Measurements from ENCODE around the gene RIC8B.

The RIC8B gene

DNA sequence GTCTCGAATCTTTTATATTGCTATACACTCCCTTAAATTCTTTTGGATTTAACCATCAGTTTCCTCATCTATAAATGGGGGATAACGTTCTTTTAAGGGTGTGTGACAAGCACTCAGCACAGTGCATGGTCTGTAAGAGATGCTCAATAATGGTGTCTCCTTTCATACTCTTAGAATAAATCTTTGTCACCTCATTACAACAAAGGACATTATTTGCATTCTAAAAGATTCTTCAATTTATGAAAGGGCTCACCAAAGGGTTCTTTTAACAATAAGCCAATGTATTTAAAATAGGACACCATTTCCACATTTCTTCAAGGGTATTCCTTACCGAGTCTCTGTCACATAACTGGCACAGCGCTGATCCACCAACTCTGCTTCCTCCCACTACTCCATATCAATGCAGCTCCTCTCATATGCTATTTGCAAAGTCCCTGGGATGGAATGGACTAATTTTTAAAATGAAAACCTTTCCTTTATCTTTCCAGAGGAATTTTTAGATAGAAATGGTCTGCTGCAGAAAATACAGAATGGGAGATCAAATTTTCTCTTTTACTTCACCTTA is 29.2 kb upstream of the RIC8B start:
- H3K27ac Mint-ChIP-seq = no peak overlapping the region
- DNase-seq (no peak), ATAC-seq (replicated peaks) (no peak)
- H3K4me1 Mint-ChIP-seq = peaks cover 5 to 8% of the 10 kb centered on the region in 2 donors
- H3K36me3 Mint-ChIP-seq = no peaks in the 10 kb centered on the region
- peaks cover 24 to 40% of the 10 kb centered on the region in 2 donors for H3K27me3 Mint-ChIP-seq
- H3K9me3 Mint-ChIP-seq = no peaks in the 10 kb centered on the region
- H3K4me3 Mint-ChIP-seq = no peak overlapping the region

DNA sequence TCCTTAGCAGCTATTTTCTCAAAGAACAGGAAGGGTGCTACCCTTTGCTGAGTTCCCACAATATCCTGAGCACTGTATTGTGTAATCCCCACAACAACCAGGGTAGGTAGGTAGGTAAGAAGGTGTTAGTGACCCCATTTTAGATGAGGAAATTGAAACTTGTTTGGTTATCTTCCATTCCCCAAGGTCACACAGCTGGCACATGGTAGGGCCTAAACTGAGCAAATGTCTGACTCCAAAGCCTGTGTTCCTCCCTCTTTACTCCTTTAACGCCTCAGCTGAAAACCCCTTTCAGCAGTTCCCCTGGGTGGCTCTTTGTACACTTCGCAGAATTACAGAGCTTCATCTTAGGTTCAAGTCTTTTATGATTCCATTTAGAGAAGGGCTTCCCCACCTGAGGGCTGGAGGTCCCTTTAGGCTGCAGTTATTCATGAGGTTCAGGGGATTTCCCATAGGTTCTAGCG is 26.5 kb upstream of the RIC8B start:
- DNase-seq = peak; percentile 24
- H3K9me3 Mint-ChIP-seq = no peaks in the 10 kb centered on the region
- H3K4me1 Mint-ChIP-seq = peaks cover 5 to 9% of the 10 kb centered on the region in 2 donors
- H3K36me3 Mint-ChIP-seq = peaks cover 0 to 4% of the 10 kb centered on the region in 2 donors
- peak; percentile 81 to 89 for ATAC-seq (replicated peaks)
- H3K4me3 Mint-ChIP-seq = no peak overlapping the region
- H3K27me3 Mint-ChIP-seq = peaks cover 19 to 20% of the 10 kb centered on the region in 2 donors
- H3K27ac Mint-ChIP-seq = no peak overlapping the region

DNA sequence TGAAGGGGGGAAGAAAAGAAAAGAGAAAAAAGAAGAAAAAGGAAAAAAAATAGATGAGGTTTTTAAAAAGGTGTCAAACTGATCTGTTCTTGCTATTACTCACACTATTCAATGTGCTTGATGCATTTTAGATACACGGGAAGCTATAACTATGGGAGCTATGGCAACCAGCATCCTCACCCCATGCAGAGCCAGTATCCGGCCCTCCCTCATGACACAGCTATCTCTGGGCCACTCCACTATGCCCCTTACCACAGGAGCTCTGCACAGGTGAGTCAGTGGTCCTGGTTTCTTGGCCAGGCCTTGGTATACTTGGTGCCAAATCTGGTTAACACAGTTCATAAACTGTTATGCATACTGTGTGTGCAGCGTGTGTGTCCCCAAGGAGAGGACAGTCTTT is 24.0 kb upstream of the RIC8B start:
- Mint-ChIP-seq H3K27me3 (peaks cover 0 to under 1% of the 10 kb centered on the region in 2 donors), H3K27ac (no peak overlapping the region), H3K36me3 (peaks cover 0 to 4% of the 10 kb centered on the region in 2 donors), H3K9me3 (peaks cover 0 to 4% of the 10 kb centered on the region in 2 donors), H3K4me3 (no peak overlapping the region), H3K4me1 (peaks cover 18 to 19% of the 10 kb centered on the region in 2 donors)
- no peak for ATAC-seq (replicated peaks)
- DNase-seq = no peak

DNA sequence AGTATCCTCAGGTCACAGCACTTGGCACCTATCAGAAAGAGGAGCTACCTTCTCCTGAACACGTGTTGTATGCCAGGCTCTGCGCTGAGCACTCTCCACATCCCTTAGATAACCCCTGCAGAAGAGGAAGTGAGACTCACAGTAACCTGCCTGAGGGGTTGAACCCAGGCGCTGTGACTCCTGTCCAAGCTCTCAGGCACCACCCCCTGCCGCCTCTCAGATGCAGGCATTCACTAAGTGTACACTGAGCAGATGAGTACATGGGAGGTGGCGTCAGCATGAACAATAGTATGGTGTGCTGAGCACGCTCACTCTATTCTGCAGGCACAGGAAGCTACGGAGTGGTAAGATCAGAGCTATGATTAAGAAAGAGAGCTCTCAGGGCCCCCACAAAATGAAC is 21.0 kb upstream of the RIC8B start:
- peak; percentile 39 for DNase-seq

DNA sequence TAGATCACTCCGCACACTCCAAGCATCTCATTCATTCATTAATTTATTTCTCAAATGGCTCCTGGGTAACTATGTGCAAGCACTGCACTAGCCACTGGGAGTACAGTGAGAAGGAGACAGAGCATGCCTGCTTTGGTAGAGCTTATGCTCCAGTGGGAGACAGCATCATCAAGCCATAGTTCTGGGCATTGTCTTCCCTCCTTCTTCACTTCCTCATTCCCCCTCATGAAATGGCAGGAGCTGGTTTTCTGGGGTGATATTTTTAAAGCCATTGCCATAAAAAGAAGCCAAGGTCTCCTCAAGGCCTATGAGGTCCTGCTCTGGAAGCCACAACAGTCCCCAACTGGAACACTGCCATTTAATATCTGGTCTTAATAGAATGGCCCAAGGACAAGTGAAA is 20.2 kb upstream of the RIC8B start:
- Mint-ChIP-seq H3K27me3 (peaks cover 0 to 5% of the 10 kb centered on the region in 2 donors), H3K27ac (no peak overlapping the region), H3K4me1 (peaks cover 15 to 20% of the 10 kb centered on the region in 2 donors), H3K36me3 (peaks cover 0 to 4% of the 10 kb centered on the region in 2 donors), H3K9me3 (peaks cover 0 to 4% of the 10 kb centered on the region in 2 donors), H3K4me3 (no peak overlapping the region)
- ATAC-seq (replicated peaks) (no peak), DNase-seq (no peak)

More for the DNA sequence above, 21.0 kb upstream of the RIC8B start:
- peaks cover 0 to 4% of the 10 kb centered on the region in 2 donors for H3K9me3 Mint-ChIP-seq
- peak; percentile 99 for ATAC-seq (replicated peaks)
- H3K4me1 Mint-ChIP-seq = peaks cover 13 to 15% of the 10 kb centered on the region in 2 donors
- no peak overlapping the region for H3K4me3 Mint-ChIP-seq
- peak overlapping the region; percentile 33 for H3K27ac Mint-ChIP-seq
- H3K27me3 Mint-ChIP-seq = peaks cover 0 to 5% of the 10 kb centered on the region in 2 donors
- H3K36me3 Mint-ChIP-seq = peaks cover 0 to 4% of the 10 kb centered on the region in 2 donors

DNA sequence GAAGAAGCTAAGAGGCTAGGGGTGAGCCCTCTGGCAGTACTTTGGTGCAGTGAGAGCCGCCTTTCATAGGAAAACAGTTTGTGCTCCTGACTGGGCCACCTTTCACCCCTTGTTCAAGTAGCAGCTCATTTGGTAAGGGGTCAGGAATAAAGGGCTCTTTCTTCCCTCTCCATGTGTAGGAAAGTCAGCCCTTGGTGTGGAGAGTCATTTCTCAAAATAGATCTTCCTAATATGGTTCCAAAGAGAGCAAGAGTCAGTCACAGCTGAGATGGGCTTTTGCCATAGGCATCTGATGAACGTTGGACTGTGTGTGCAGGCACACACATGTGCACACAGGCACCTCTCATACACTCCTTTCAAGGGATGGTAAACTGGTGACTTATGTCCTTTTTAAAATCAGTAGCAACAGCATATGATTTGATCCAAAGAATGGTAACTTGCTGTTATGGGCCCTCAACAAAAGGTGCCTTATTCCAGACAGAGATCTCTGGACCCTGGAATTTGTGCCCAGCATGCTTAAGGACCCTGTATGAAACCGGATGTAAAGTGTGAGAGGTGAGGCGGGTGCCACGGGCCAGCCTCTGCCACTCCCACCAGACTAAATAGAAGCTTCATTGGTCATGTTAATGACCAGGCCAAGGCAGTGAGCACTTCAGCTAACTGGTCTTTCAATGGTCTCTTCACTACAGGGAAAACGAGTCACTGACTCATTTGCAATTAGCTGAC is 16.7 kb upstream of the RIC8B start:
- no peaks in the 10 kb centered on the region for H3K36me3 Mint-ChIP-seq
- ATAC-seq (replicated peaks) = no peak
- peaks cover 2 to 8% of the 10 kb centered on the region in 2 donors for H3K9me3 Mint-ChIP-seq
- H3K27me3 Mint-ChIP-seq = peaks cover 0 to 5% of the 10 kb centered on the region in 2 donors
- peaks cover 30 to 40% of the 10 kb centered on the region in 2 donors for H3K4me1 Mint-ChIP-seq
- DNase-seq = no peak
- no peak overlapping the region for H3K27ac Mint-ChIP-seq
- H3K4me3 Mint-ChIP-seq = no peak overlapping the region

DNA sequence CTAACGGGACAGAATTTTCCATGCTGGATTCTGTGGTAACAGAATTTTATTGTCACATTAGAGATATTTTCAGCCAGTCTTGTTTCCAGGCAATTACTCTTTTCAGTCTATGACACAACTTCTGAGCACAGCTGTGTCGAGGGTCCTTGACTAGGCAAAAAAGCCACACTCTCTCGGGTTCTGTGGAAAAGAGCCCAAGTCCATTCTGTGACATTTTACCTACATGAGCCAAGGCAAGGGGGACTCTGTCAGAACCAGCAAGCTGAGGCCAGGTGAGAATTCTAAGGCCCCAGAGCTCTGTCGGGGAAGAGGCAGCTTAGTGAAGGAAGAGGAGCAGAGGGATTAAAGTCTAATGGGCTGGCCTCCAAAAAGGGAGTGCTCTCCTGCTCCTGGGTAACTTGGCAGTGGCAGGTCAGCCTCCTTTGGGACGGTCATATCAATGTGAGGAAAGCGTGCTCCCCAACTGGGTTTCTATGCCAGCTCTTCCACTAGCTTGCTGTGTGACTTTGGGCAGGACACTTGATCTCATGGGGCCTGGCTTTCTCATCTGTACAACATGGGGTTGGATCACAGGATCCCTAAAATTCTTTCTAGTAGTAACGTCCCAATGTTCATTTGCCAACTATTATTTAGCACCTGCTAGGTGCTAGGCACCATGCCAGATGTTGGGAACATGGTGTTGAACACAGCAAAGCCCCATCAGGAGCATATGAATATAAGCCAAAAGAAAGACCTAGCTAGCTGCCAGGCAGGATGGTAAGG is 16.0 kb upstream of the RIC8B start:
- Mint-ChIP-seq H3K4me1 (peaks cover 25 to 35% of the 10 kb centered on the region in 2 donors), H3K36me3 (no peaks in the 10 kb centered on the region), H3K4me3 (no peak overlapping the region), H3K9me3 (peaks cover 2 to 4% of the 10 kb centered on the region in 2 donors), H3K27me3 (peaks cover 0 to 5% of the 10 kb centered on the region in 2 donors), H3K27ac (no peak overlapping the region)
- DNase-seq (no peak), ATAC-seq (replicated peaks) (no peak)

DNA sequence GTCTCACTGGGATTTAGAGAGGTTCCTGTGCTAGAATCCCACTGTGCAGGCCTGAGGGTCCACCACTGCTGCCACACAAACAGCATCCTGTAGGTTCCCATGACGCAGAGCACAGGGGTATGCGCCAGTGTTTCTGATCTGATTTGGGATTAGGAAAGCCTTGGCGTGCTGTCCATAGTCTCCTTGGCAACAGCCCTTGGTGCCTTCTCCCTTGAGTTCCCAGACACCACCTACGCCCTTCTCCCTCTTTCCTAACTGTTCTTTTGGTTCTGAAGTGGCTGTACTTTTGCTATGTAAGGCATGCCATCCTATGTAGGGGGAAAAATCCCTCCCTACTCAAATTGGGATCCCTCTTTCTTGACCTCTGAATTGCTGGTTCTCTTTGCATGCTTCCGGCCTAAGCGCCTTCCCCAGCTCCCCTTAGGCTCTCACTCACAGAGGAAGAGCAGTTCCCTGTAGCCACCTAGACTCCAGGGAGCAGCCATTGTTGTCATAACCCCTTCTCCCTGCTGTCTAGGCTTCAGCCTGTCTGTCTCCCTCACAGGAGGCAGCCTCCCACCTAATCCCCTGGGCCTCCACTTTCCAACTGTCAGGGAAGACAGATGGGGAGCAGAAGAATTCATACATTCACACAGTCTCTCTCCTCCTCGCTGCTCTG is 14.8 kb upstream of the RIC8B start:
- ATAC-seq (replicated peaks) = peak in 1 of 2 donors; percentile 36
- peak overlapping the region; percentile 96 for H3K27ac Mint-ChIP-seq

DNA sequence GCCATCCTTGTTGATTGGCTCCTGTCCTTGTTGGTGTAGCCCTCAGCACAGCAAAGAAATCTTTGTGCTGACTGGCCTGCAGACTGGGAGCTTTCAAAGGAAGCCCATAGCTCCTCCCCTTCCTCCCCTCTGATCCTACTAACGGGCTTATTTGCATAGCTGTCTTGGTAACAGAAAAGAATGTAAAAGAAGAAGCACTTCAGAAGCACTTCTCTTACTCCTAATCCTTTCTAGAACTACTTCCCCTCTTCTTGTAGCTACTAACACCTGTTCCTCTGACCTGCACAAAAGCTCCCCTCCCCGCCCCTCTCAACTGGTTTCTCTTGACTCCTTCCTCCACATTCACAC is 14.3 kb upstream of the RIC8B start:
- H3K4me1 Mint-ChIP-seq = peaks cover 17 to 30% of the 10 kb centered on the region in 2 donors
- peaks cover 0 to 16% of the 10 kb centered on the region in 2 donors for H3K27me3 Mint-ChIP-seq
- peaks cover 2 to 4% of the 10 kb centered on the region in 2 donors for H3K9me3 Mint-ChIP-seq
- H3K27ac Mint-ChIP-seq = peak overlapping the region; percentile 96
- H3K36me3 Mint-ChIP-seq = no peaks in the 10 kb centered on the region
- peak; percentile 99 for ATAC-seq (replicated peaks)
- DNase-seq = peak; percentile 15
- H3K4me3 Mint-ChIP-seq = peak overlapping the region; percentile 72 to 78

More for the DNA sequence above, 14.8 kb upstream of the RIC8B start:
- H3K27me3 Mint-ChIP-seq = peaks cover 0 to 14% of the 10 kb centered on the region in 2 donors
- H3K4me3 Mint-ChIP-seq = peak overlapping the region; percentile 72 to 78
- peaks cover 2 to 4% of the 10 kb centered on the region in 2 donors for H3K9me3 Mint-ChIP-seq
- H3K36me3 Mint-ChIP-seq = no peaks in the 10 kb centered on the region
- peaks cover 17 to 30% of the 10 kb centered on the region in 2 donors for H3K4me1 Mint-ChIP-seq
- DNase-seq = no peak

DNA sequence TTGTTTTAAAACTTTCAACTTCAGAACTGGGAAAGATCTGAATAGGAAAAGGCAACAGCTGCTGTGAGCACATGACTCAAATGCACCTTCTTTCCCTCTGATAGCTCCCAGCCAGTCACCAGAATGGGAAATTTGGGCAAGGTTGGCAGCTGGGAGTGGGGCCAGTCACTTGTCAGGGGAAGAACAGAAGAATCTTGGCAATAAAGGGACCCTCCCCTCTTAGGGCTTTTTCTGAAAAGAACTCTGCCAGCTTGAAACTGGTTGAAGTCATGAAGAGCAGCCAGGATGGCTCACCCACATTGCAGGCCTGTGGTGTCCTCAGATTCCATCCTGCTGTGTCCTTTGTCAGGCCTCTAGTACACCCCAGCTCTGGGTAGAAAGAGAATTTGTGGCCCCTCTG is 10.3 kb upstream of the RIC8B start:
- Mint-ChIP-seq H3K27me3 (peaks cover 16 to 36% of the 10 kb centered on the region in 2 donors), H3K36me3 (no peaks in the 10 kb centered on the region), H3K27ac (no peak overlapping the region), H3K4me3 (no peak overlapping the region), H3K9me3 (peaks cover 2 to 4% of the 10 kb centered on the region in 2 donors), H3K4me1 (peaks cover 15 to 21% of the 10 kb centered on the region in 2 donors)
- ATAC-seq (replicated peaks) = no peak
- no peak for DNase-seq

DNA sequence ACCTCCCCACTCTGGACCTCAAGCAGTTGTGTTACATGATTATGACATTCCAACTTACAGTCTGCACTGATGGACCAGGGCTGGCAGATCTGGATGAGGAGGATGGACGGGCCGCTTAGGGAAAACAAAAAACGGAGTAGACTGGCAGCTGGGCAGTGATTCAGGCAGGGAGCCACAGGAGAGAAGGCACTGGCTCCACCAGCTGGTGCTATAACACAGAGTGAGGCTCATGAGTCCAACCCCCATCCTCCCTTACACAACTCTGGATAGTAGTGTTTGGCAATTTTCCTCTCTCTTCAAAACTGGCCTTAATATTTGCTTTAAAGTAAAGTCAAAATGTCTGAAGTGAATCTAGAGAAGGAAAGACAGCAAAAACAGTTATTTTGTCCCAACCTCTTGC is 9.7 kb upstream of the RIC8B start:
- Mint-ChIP-seq H3K27me3 (peaks cover 19 to 38% of the 10 kb centered on the region in 2 donors), H3K9me3 (peaks cover 2 to 4% of the 10 kb centered on the region in 2 donors), H3K4me1 (peaks cover 11 to 16% of the 10 kb centered on the region in 2 donors), H3K4me3 (no peak overlapping the region), H3K27ac (no peak overlapping the region), H3K36me3 (no peaks in the 10 kb centered on the region)
- ATAC-seq (replicated peaks) (no peak), DNase-seq (no peak)

DNA sequence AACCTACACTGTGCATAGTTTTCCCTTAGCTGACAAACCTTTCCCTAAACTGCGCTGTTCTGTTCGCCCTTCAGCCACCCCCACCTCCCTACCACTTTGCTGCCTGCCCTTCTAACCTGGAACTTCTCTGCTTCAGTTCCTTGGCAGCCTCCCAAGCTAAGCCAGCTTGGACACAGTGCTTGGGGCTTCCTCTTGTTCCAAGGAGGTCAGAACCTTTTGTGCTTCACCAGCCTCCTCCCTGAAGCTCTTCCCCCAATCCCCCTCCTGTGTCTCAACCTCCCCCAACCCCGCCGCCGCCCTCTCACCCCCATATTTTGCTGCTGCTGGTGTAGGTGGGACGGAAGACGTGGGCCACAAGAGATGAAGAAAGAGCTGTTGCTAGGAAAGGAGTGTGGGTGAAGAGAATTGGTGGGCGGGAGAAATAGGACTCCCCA is 8.1 kb upstream of the RIC8B start:
- Mint-ChIP-seq H3K4me1 (no peaks in the 10 kb centered on the region), H3K9me3 (no peaks in the 10 kb centered on the region), H3K27me3 (peaks cover 21 to 38% of the 10 kb centered on the region in 2 donors), H3K27ac (no peak overlapping the region), H3K36me3 (no peaks in the 10 kb centered on the region), H3K4me3 (no peak overlapping the region)
- DNase-seq (no peak), ATAC-seq (replicated peaks) (no peak)

DNA sequence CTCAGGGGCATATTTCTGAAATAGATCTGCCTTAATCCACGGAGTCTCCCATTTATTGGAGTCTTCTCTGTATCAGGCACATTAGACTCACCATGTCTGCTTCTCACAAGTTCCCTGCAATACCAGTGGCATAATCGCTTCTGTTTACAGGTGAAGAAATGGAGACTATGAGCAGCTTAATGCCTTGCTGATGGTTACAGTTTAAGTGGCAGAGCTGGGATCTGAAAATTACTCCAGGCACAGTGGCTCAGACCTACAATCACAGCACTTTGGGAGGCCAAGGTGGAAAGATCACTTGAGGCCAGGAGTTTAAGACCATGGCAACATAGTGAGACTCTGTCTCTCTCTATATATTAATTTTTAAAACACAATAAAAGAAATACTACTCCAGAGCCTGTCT is 7.3 kb upstream of the RIC8B start:
- no peak overlapping the region for H3K27ac Mint-ChIP-seq
- no peak overlapping the region for H3K4me3 Mint-ChIP-seq
- DNase-seq = no peak
- ATAC-seq (replicated peaks) = no peak
- no peaks in the 10 kb centered on the region for H3K4me1 Mint-ChIP-seq
- no peaks in the 10 kb centered on the region for H3K36me3 Mint-ChIP-seq
- peaks cover 21 to 38% of the 10 kb centered on the region in 2 donors for H3K27me3 Mint-ChIP-seq
- no peaks in the 10 kb centered on the region for H3K9me3 Mint-ChIP-seq

Data from stimulated activated naive B cell treated with anti-CD40 and anti-IgM and Interleukin-4, amounts not matched to agents 10 μg/mL and 1 μg/mL and 100 μg/mL, for 72 hours (primary cell).